Ascending aorta (tissue), 2 donors: ENCODE data around the gene GNG14. TPM values are rescaled to one million over a fixed set of nuclear protein-coding genes. Genes with fewer than 3 reads are reported as not detected.

Experiments used
- DNase-seq, 2 donors: peaks; one replicate each; pipeline ENCODE4 v3.0.0-alpha.2; 2019; ENCODE audit warnings: low spot score in 2 of 2
- H3K27ac ChIP-seq, 2 donors: fragments of 200-600 bp; sonication (generic); one replicate each; pipeline ENCODE4 v1.5.1; 2016 to 2017; ENCODE audit warnings: mild to moderate bottlenecking in 1 of 2
- H3K27me3 ChIP-seq: fragments of 200-600 bp; sonication (generic); one replicate; pipeline ENCODE4 v1.5.1; 2017
- H3K36me3 ChIP-seq, 2 donors: fragments of 200-600 bp; sonication (generic); one replicate each; pipeline ENCODE4 v1.5.1; 2016
- H3K4me1 ChIP-seq, 2 donors: fragments of 200-600 bp; sonication (generic); one replicate each; pipeline ENCODE4 v1.5.1; 2016 to 2017; ENCODE audit warnings: mild to moderate bottlenecking in 1 of 2
- H3K4me3 ChIP-seq, 2 donors: fragments of 200-600 bp; sonication (generic); one replicate each; pipeline ENCODE4 v1.5.1; 2016 to 2017; ENCODE audit warnings: mild to moderate bottlenecking in 1 of 2
- H3K9me3 ChIP-seq, 2 donors: fragments of 200-600 bp; sonication (generic); one replicate each; pipeline ENCODE4 v1.5.1; 2016
- CTCF ChIP-seq, 3 experiments: fragments of 200-600 bp in 2 of 3; fragments of 450-650 bp in 1 of 3; sonication (generic) in 2 of 3; IDR thresholded peaks; one replicate each; pipeline ENCODE4 v1.5.1; 2016 to 2019; ENCODE audit warnings: antibody characterized with exemption in 3 of 3, mild to moderate bottlenecking in 1 of 3, moderate library complexity in 1 of 3
- intact Hi-C: fragments of 100-400 bp; cut with DNase I; formaldehyde crosslinking; loops from one replicate; pipeline ENCODE4 v1.15.1; 2023
- total RNA-seq: library from RNA; depleted of rRNA; stranded (reverse); fragments of >200 nt; gene quantifications from one replicate; pipeline ENCODE4 v1.1.0, GENCODE V29; 2016

Gene GNG14
- total RNA-seq, 1 donor from 2014 or later, result not detected

- no peak overlapping the region for H3K27ac ChIP-seq
- H3K9me3 ChIP-seq, result no peaks in the 10 kb centered on the region
- no peak for TF ChIP-seq CTCF (IDR thresholded peaks at IDR 0.05)
- peaks cover 14 to 17% of the 10 kb centered on the region in 2 donors for H3K4me1 ChIP-seq
- intact Hi-C loops, result loop anchor here (10.0 kb wide), 1 partner anchor 437 kb away; the partner anchor contains the start of gene ZNF44
- peaks cover 26 to 38% of the 10 kb centered on the region in 2 donors for H3K36me3 ChIP-seq
- H3K27me3 ChIP-seq, result no peaks in the 10 kb centered on the region
- DNase-seq, result no peak
- H3K4me3 ChIP-seq, result no peak overlapping the region
Observed at GRCh38 chr19:12731337-12731736, 43.5 kb downstream of the GNG14 start.

- peak overlapping the region; percentile 86 to 89 for H3K27ac ChIP-seq
- no peak for DNase-seq
- H3K36me3 ChIP-seq, result peaks cover 21 to 29% of the 10 kb centered on the region in 2 donors
- no peak for TF ChIP-seq CTCF (IDR thresholded peaks at IDR 0.05)
- intact Hi-C loops, result loop anchor here (1.0 to 10.0 kb wide), 2 partner anchors 10 to 439 kb away; partner anchors contain the start of genes TNPO2 and ZNF44
- peaks cover 23 to 28% of the 10 kb centered on the region in 2 donors for H3K4me1 ChIP-seq
- no peaks in the 10 kb centered on the region for H3K27me3 ChIP-seq
- H3K9me3 ChIP-seq, result no peaks in the 10 kb centered on the region
- peak overlapping the region; percentile 86 to 95 for H3K4me3 ChIP-seq
Observed at GRCh38 chr19:12733369-12734214, 45.8 kb downstream of the GNG14 start.

GRCh38 chr19:12736995-12737834 lies 49.4 kb downstream of the GNG14 start, which contains the start of gene GET3:
GET3 (plus strand) TSS chr19:12737497; CDS start chr19:12737506, 9 bp downstream.
- Histone ChIP-seq H3K36me3 (peaks cover 8 to 28% of the 10 kb centered on the region in 2 donors), H3K27ac (peak within 1 kb of the TSS; percentile 78 to 90), H3K4me3 (peak within 1 kb of the TSS; percentile 70 to 80), H3K4me1 (peaks cover 20 to 28% of the 10 kb centered on the region in 2 donors), H3K9me3 (no peaks in the 10 kb centered on the region), H3K27me3 (no peaks in the 10 kb centered on the region)
- peak; percentile 93 to 98 for DNase-seq
- TF ChIP-seq CTCF (IDR thresholded peaks at IDR 0.05), result peak in 2 of 3 experiments; percentile 5 to 15
- intact Hi-C loops, result loop anchor here (1.0 to 10.0 kb wide), 3 partner anchors 55 to 442 kb away; partner anchors contain the start of genes DHPS and ZNF44

GRCh38 chr19:12737835-12738351 lies 50.1 kb downstream of the GNG14 start:
- Histone ChIP-seq H3K36me3 (peaks cover 8 to 32% of the 10 kb centered on the region in 2 donors), H3K4me3 (peak overlapping the region; percentile 70 to 80), H3K9me3 (no peaks in the 10 kb centered on the region), H3K27ac (peak overlapping the region; percentile 78 to 90), H3K4me1 (peaks cover 17 to 24% of the 10 kb centered on the region in 2 donors), H3K27me3 (no peaks in the 10 kb centered on the region)
- DNase-seq, result no peak
- intact Hi-C loops, result loop anchor here (1.0 to 10.0 kb wide), 3 partner anchors 56 to 443 kb away; partner anchors contain the start of genes DHPS and ZNF44
- no peak for TF ChIP-seq CTCF (IDR thresholded peaks at IDR 0.05)

Other genes with a start within 250 kb of the GNG14 start
- 4.0 TPM for gene ZNF443, start 247.0 kb upstream of the GNG14 start, total RNA-seq
- 3.4 TPM for gene ZNF709, start 203.2 kb upstream of the GNG14 start, total RNA-seq
- gene ZNF564, start 136.5 kb upstream of the GNG14 start, total RNA-seq, result 2.6 TPM
- 27.8 TPM for gene ZNF490, start 77.2 kb upstream of the GNG14 start, total RNA-seq
- 6.9 TPM for gene ZNF791, start 77.1 kb upstream of the GNG14 start, total RNA-seq
- gene MAN2B1, start 21.3 kb upstream of the GNG14 start, total RNA-seq, result 36.3 TPM
- gene WDR83, start 21.2 kb upstream of the GNG14 start, total RNA-seq, result 12.0 TPM
- gene DHPS, start 6.1 kb upstream of the GNG14 start, total RNA-seq, result 160 TPM
- gene FBXW9, start 8.6 kb downstream of the GNG14 start, total RNA-seq, result 7.6 TPM
- gene TNPO2, start 35.9 kb downstream of the GNG14 start, total RNA-seq, result 82.6 TPM
- gene TRIR, start 46.7 kb downstream of the GNG14 start, total RNA-seq, result 338 TPM
- 43.6 TPM for gene GET3, start 49.5 kb downstream of the GNG14 start, total RNA-seq
- not detected for gene BEST2, start 63.8 kb downstream of the GNG14 start, total RNA-seq
- gene HOOK2, start 87.6 kb downstream of the GNG14 start, total RNA-seq, result 58.5 TPM
- gene JUNB, start 103.5 kb downstream of the GNG14 start, total RNA-seq, result 3,581 TPM
- gene PRDX2, start 113.8 kb downstream of the GNG14 start, total RNA-seq, result 259 TPM
- not detected for gene THSD8, start 114.1 kb downstream of the GNG14 start, total RNA-seq
- gene RNASEH2A, start 118.6 kb downstream of the GNG14 start, total RNA-seq, result 3.4 TPM
- not detected for gene RTBDN, start 146.6 kb downstream of the GNG14 start, total RNA-seq
- gene MAST1, start 150.5 kb downstream of the GNG14 start, total RNA-seq, result 2.0 TPM
- 76.8 TPM for gene DNASE2, start 193.5 kb downstream of the GNG14 start, total RNA-seq
- not detected for gene KLF1, start 199.2 kb downstream of the GNG14 start, total RNA-seq
- gene GCDH, start 203.2 kb downstream of the GNG14 start, total RNA-seq, result 20.6 TPM
- gene SYCE2, start 231.3 kb downstream of the GNG14 start, total RNA-seq, result not detected
- 21.3 TPM for gene FARSA, start 245.7 kb downstream of the GNG14 start, total RNA-seq